ENCODE measurements around the gene TMEM35B.
"Not testable (repeated sequence)": the region's sequence is repeated elsewhere in the genome, so short reads cannot be mapped to it uniquely, and the experiment has no call there.

The TMEM35B gene

GRCh38 chr1:34975771-34976170, 9.4 kb downstream of the TMEM35B start:
- no peak for DNase-seq

DNA sequence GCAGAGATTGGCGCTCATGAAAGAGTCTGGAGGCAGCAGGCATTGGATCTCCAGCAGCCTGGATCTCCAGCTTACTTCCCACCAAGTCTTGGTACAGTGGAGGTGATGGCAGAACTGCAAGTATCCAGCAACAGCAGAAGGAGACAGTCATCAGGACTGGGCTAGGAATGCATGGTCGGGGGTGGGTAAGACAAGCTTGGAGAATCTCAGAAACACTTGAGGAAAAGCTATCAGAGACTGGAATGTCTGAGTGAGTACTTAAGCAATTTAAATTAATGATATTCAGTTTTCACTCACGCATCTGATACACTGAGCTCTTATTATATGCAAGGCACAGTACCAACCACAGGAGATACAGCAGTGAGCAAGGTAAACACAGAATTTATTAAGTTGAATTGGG, 9.8 kb downstream of the TMEM35B start:
- DNase-seq = no peak

DNA sequence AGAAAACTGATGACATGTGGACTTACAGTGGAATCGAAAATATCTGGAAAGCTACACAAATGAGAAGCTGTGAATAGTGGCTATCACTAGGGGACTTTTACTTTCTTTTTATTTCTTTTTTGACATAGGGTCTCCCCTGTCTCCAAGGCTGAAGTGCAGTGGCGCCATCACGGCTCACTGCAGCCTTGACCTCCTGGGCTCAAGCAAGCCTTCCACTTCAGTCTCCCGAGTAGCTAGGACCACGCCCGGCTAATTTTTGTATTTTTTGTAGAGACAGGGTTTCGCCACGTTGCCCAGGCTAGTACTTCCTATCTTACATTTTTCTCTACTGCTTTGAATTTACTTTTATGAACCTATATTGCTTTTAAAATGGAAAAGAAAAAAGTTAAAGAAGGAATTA, 10.5 kb downstream of the TMEM35B start:
- no peak for DNase-seq

GRCh38 chr1:34973326-34973725, 11.8 kb downstream of the TMEM35B start:
- DNase-seq = no peak

GRCh38 chr1:34970829-34971228, 14.3 kb downstream of the TMEM35B start:
- DNase-seq = no peak

- no peak for DNase-seq
Observed at GRCh38 chr1:34970220-34970735, 14.9 kb downstream of the TMEM35B start.

GRCh38 chr1:34968297-34968696, 16.9 kb downstream of the TMEM35B start:
- DNase-seq = not testable (repeated sequence)

GRCh38 chr1:34967672-34968071, 17.5 kb downstream of the TMEM35B start:
- DNase-seq = not testable (repeated sequence)

DNA sequence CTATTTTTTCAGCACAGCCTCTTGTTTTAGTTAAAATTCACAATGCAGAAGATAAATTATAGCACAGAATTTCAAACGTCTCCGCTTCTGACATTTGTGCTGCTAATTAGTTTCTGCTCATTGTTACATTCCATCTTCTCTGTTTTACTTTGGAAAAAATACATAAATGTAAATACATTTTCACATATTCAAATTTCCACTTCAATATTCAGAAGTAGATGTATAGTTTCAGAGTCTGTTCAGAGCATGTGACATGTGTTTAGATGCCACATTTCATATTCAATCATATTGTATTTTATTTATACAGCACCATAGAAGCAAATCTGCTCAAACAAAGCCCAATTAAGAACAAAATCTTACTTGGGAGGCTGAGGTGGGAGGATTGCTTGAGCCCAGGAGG, 19.6 kb downstream of the TMEM35B start:
- DNase-seq = no peak

DNA sequence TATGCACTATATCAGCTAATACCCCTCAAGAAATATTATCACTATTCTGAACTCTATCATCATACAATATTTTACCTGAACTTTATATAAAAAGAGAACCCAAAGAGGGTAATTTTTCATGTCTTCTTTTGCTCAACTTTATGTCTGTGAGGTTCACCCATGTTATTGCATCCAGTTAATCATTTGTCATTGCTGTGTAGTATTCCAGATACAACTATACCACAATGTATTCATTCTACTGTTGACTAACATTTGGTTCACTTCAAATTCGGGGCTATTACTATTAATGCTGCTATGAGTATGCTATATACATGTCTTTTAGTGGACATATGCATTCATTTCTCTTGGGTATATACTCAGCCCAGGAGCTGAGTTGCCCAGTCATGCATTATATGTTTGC, 34.7 kb downstream of the TMEM35B start:
- DNase-seq = no peak

DNA sequence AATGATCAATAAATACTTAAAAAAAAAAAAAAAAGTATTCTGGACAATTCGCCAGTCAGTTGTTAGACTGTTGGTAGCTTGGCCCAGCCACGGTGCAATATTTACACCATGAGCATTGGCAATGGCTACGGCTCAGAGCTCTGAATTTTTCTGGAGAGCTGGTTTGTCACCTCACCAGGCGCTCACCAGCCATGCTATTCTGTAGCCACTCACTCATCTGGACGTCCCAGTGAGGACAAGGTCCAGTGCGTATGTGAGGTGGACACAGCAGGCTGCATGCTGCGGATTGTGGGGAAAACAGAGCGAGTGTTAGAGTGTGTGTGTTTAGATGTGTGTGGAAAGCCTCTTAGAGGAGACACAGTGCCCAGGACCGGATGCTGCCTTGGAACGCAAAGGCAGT, 36.4 kb downstream of the TMEM35B start:
- DNase-seq = not testable (repeated sequence)

- DNase-seq = not testable (repeated sequence)
Observed at GRCh38 chr1:34947641-34948314, 37.4 kb downstream of the TMEM35B start.

DNA sequence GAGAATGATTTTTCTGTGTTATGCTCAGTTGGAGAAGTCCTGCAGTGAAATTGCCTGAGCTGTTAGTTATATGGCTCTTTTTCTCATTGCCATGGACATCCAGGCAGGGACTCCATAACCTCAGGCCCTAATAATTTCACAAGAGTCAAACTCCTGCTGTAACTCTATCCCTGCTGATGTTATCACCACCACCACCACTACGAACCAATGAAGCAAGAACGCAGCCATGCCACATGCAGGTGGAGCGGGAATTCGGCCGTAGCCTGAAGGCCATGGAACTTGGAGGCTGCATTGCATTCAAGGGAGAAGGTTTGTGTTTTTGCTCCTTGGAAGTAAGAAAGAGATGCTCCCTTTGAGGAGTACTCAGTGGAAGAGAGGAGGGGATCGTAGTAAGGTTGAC, 38.9 kb downstream of the TMEM35B start:
- DNase-seq = no peak

- DNase-seq = not testable (repeated sequence)
Observed at GRCh38 chr1:34941798-34942197, 43.3 kb downstream of the TMEM35B start.
